ENCODE data around the gene FSTL4. TPM values are rescaled to one million over a fixed set of nuclear protein-coding genes. Genes with fewer than 3 reads are reported as not detected.

Gene FSTL4
- total RNA-seq, 4 donors from 2014 or later, result 5.1 to 8.3 (median 6.0) TPM

GRCh38 chr5:133415906-133416305 is 196.4 kb downstream of the FSTL4 start:
- intact Hi-C loops (cut with DNase I; ENCODE audit: low total_unique reads), result no loop called here
- WGBS, 2 donors, result 88 to 89% methylated on average over 5 of the region's 5 CpGs
- no peak overlapping the region for H3K4me3 ChIP-seq (ENCODE audit: low read depth, poor library complexity, severe bottlenecking)
- DNase-seq (ENCODE audit: low spot score in 2 of 2), result no peak
- no peak for TF ChIP-seq POLR2A (IDR thresholded peaks at IDR 0.05)
- TF ChIP-seq CTCF (IDR thresholded peaks at IDR 0.05), result no peak

GRCh38 chr5:133415506-133415905 is 196.8 kb downstream of the FSTL4 start:
- intact Hi-C loops (cut with DNase I; ENCODE audit: low total_unique reads), result no loop called here
- no peak for TF ChIP-seq CTCF (IDR thresholded peaks at IDR 0.05)
- TF ChIP-seq POLR2A (IDR thresholded peaks at IDR 0.05), result no peak
- WGBS, 2 donors, result 89 to 90% methylated on average over 5 of the region's 5 CpGs
- peak in 1 of 2 donors; percentile 43 for DNase-seq (ENCODE audit: low spot score in 2 of 2)
- H3K4me3 ChIP-seq (ENCODE audit: low read depth, poor library complexity, severe bottlenecking), result no peak overlapping the region

- no peak for TF ChIP-seq POLR2A (IDR thresholded peaks at IDR 0.05)
- no peak for TF ChIP-seq CTCF (IDR thresholded peaks at IDR 0.05)
- DNase-seq (ENCODE audit: low spot score in 2 of 2), result no peak
- WGBS, 2 donors, result 70 to 77% methylated on average over 2 of the region's 2 CpGs
- no peak overlapping the region for H3K4me3 ChIP-seq (ENCODE audit: low read depth, poor library complexity, severe bottlenecking)
- intact Hi-C loops (cut with DNase I; ENCODE audit: low total_unique reads), result no loop called here
Observed at GRCh38 chr5:133412661-133413060, 199.7 kb downstream of the FSTL4 start.

- no peak for TF ChIP-seq CTCF (IDR thresholded peaks at IDR 0.05)
- no peak for TF ChIP-seq POLR2A (IDR thresholded peaks at IDR 0.05)
- intact Hi-C loops (cut with DNase I; ENCODE audit: low total_unique reads), result no loop called here
- 83 to 86% methylated on average over 12 of the region's 12 CpGs for WGBS, 2 donors
- no peak overlapping the region for H3K4me3 ChIP-seq (ENCODE audit: low read depth, poor library complexity, severe bottlenecking)
- DNase-seq (ENCODE audit: low spot score in 2 of 2), result peak in 1 of 2 donors; percentile 74
Observed at GRCh38 chr5:133410335-133410828, 202.0 kb downstream of the FSTL4 start.

GRCh38 chr5:133409210-133409674 is 203.1 kb downstream of the FSTL4 start:
- no peak for TF ChIP-seq POLR2A (IDR thresholded peaks at IDR 0.05)
- TF ChIP-seq CTCF (IDR thresholded peaks at IDR 0.05), result no peak
- WGBS, 2 donors, result 87 to 97% methylated on average over 6 of the region's 6 CpGs
- intact Hi-C loops (cut with DNase I; ENCODE audit: low total_unique reads), result no loop called here

GRCh38 chr5:133408322-133408721 is 204.0 kb downstream of the FSTL4 start:
- intact Hi-C loops (cut with DNase I; ENCODE audit: low total_unique reads), result no loop called here
- TF ChIP-seq CTCF (IDR thresholded peaks at IDR 0.05) (no peak), POLR2A (IDR thresholded peaks at IDR 0.05) (no peak)
- WGBS, 2 donors, result 72 to 83% methylated on average over 6 to 8 of the region's 8 CpGs
- no peak overlapping the region for H3K4me3 ChIP-seq (ENCODE audit: low read depth, poor library complexity, severe bottlenecking)
- DNase-seq (ENCODE audit: low spot score in 2 of 2), result peak in 1 of 2 donors; percentile 56

More at GRCh38 chr5:133409210-133409674, 203.1 kb downstream of the FSTL4 start:
- DNase-seq (ENCODE audit: low spot score in 2 of 2), result peak in 1 of 2 donors; percentile 77
- no peak overlapping the region for H3K4me3 ChIP-seq (ENCODE audit: low read depth, poor library complexity, severe bottlenecking)

Data from lower leg skin (tissue), 4 donors.